Fibroblast of gingiva (primary cell): ENCODE results near the gene DISP1.
A peak's percentile ranks its signal among the peaks of the same experiment; 100 is the strongest.

Source experiments
- DNase-seq: peaks from one replicate; pipeline ENCODE4 v3.0.0-alpha.2; 2011; ENCODE audit warnings: low read depth

DISP1 gene

GRCh38 chr1:222814536-222815439, at the start of gene DISP1:
Gene DISP1, plus strand, starts transcription at chr1:222815039. Its CDS starts 127,785 bp downstream, at chr1:222942824.
- peak; percentile 67 for DNase-seq

- no peak for DNase-seq
Observed at GRCh38 chr1:222767152-222767571, 47.7 kb upstream of the DISP1 start.

- no peak for DNase-seq
Observed at GRCh38 chr1:222768592-222768991, 46.2 kb upstream of the DISP1 start.

GRCh38 chr1:222769181-222769580, 45.7 kb upstream of the DISP1 start:
- no peak for DNase-seq

- DNase-seq = peak; percentile 16
Observed at GRCh38 chr1:222769971-222770620, 44.7 kb upstream of the DISP1 start.

- DNase-seq = peak; percentile 14
Observed at GRCh38 chr1:222772996-222773379, 41.9 kb upstream of the DISP1 start.

- peak; percentile 85 for DNase-seq
Observed at GRCh38 chr1:222777463-222777862, 37.4 kb upstream of the DISP1 start.

GRCh38 chr1:222777977-222778376, 36.9 kb upstream of the DISP1 start:
- peak; percentile 53 for DNase-seq

GRCh38 chr1:222781251-222781650, 33.6 kb upstream of the DISP1 start:
- no peak for DNase-seq

- no peak for DNase-seq
Observed at GRCh38 chr1:222783051-222783450, 31.8 kb upstream of the DISP1 start.

GRCh38 chr1:222784371-222784770, 30.5 kb upstream of the DISP1 start:
- no peak for DNase-seq

- DNase-seq = no peak
Observed at GRCh38 chr1:222784916-222785315, 29.9 kb upstream of the DISP1 start.

- DNase-seq = no peak
Observed at GRCh38 chr1:222785529-222785928, 29.3 kb upstream of the DISP1 start.

- DNase-seq = no peak
Observed at GRCh38 chr1:222786121-222786520, 28.7 kb upstream of the DISP1 start.

- no peak for DNase-seq
Observed at GRCh38 chr1:222787729-222788128, 27.1 kb upstream of the DISP1 start.

GRCh38 chr1:222788402-222789156, 26.3 kb upstream of the DISP1 start:
- no peak for DNase-seq

GRCh38 chr1:222790115-222790514, 24.7 kb upstream of the DISP1 start:
- DNase-seq = no peak

GRCh38 chr1:222790520-222790919, 24.3 kb upstream of the DISP1 start:
- no peak for DNase-seq

- no peak for DNase-seq
Observed at GRCh38 chr1:222791006-222791710, 23.7 kb upstream of the DISP1 start.

- no peak for DNase-seq
Observed at GRCh38 chr1:222792744-222793143, 22.1 kb upstream of the DISP1 start.

GRCh38 chr1:222794656-222795474, 20.0 kb upstream of the DISP1 start:
- peak; percentile 18 for DNase-seq
